GM18498 (cell line): ENCODE data around the gene LRRC7.

Source experiments
- ATAC-seq: cut with Tn5 transposase; IDR thresholded peaks from one replicate; pipeline ENCODE4 v1.9.1; 2021; ENCODE audit warnings: mild to moderate bottlenecking, moderate library complexity; ENCODE audit not compliant: unreplicated experiment

Gene LRRC7

GRCh38 chr1:70153739-70154138 lies 586.0 kb downstream of the LRRC7 start:
- no peak for ATAC-seq

GRCh38 chr1:70156529-70157120 lies 588.9 kb downstream of the LRRC7 start:
- ATAC-seq = no peak

- no peak for ATAC-seq
Measured at GRCh38 chr1:70164350-70164749, 596.6 kb downstream of the LRRC7 start.

GRCh38 chr1:70168283-70168682 lies 600.6 kb downstream of the LRRC7 start:
- no peak for ATAC-seq

GRCh38 chr1:70169018-70169839 lies 601.5 kb downstream of the LRRC7 start:
- no peak for ATAC-seq

- ATAC-seq = no peak
Measured at GRCh38 chr1:70171512-70171911, 603.8 kb downstream of the LRRC7 start.
